Trophoblast cell (in vitro differentiated cells and primary cell): ENCODE results near the gene TSPAN9.

Source experiments
- DNase-seq, 2 donors: peaks; one replicate each; pipeline ENCODE4 v3.0.0-alpha.2; 2016
- H2AFZ ChIP-seq: 2 replicates; pipeline ENCODE4 v1.6.1; 2013; ENCODE audit warnings: low read length, moderate library complexity, mild to moderate bottlenecking; ENCODE audit not compliant: insufficient read depth, poor library complexity
- H2AK5ac ChIP-seq: 2 replicates; pipeline ENCODE4 v1.6.1; 2013; ENCODE audit warnings: mild to moderate bottlenecking, low read length
- H2BK120ac ChIP-seq: 2 replicates; pipeline ENCODE4 v1.6.1; 2013; ENCODE audit warnings: low read length, mild to moderate bottlenecking, moderate library complexity; ENCODE audit not compliant: insufficient read depth, poor library complexity
- H2BK12ac ChIP-seq: 2 replicates; pipeline ENCODE4 v1.6.1; 2013; ENCODE audit warnings: mild to moderate bottlenecking, low read length, moderate library complexity
- H2BK5ac ChIP-seq: 2 replicates; pipeline ENCODE4 v1.6.1; 2013; ENCODE audit warnings: low read length, low read depth, moderate library complexity, mild to moderate bottlenecking; ENCODE audit not compliant: poor library complexity
- H3K14ac ChIP-seq: 2 replicates; pipeline ENCODE4 v1.6.1; 2013; ENCODE audit warnings: mild to moderate bottlenecking, low read length
- H3K18ac ChIP-seq: 2 replicates; pipeline ENCODE4 v1.6.1; 2013; ENCODE audit warnings: mild to moderate bottlenecking, low read length
- H3K23ac ChIP-seq: 2 replicates; pipeline ENCODE4 v1.6.1; 2013; ENCODE audit warnings: low read length
- H3K27ac ChIP-seq: 2 replicates; pipeline ENCODE4 v1.5.1; 2013; ENCODE audit warnings: low read depth, mild to moderate bottlenecking, inconsistent platforms, low read length, moderate library complexity
- H3K27me3 ChIP-seq: 2 replicates; pipeline ENCODE4 v1.6.1; 2013; ENCODE audit warnings: inconsistent platforms, mild to moderate bottlenecking, low read length, moderate library complexity; ENCODE audit not compliant: insufficient read depth
- H3K36me3 ChIP-seq, 2 experiments: 1 replicate in 1 of 2; 2 replicates in 1 of 2; pipeline ENCODE4 v1.6.1; 2013; ENCODE audit warnings: low read length in 2 of 2, mild to moderate bottlenecking in 2 of 2, moderate library complexity in 1 of 2; ENCODE audit not compliant: insufficient read depth in 2 of 2, control insufficient read depth in 1 of 2
- H3K4ac ChIP-seq: 2 replicates; pipeline ENCODE4 v1.6.1; 2013; ENCODE audit warnings: low read depth, mild to moderate bottlenecking, low read length, moderate library complexity
- H3K4me1 ChIP-seq, 2 experiments: 1 replicate in 1 of 2; 2 replicates in 1 of 2; pipeline ENCODE4 v1.6.1; 2013; ENCODE audit warnings: low read length in 2 of 2, mild to moderate bottlenecking in 2 of 2, moderate library complexity in 1 of 2; ENCODE audit not compliant: insufficient read depth in 2 of 2, control insufficient read depth in 1 of 2
- H3K4me2 ChIP-seq: 2 replicates; pipeline ENCODE4 v1.6.1; 2013; ENCODE audit warnings: inconsistent platforms, mild to moderate bottlenecking, low read length, moderate library complexity
- H3K4me3 ChIP-seq: 2 replicates; pipeline ENCODE4 v1.5.1; 2013; ENCODE audit warnings: mild to moderate bottlenecking, low read depth, low read length, inconsistent platforms
- H3K79me1 ChIP-seq: one replicate; pipeline ENCODE4 v1.6.1; 2013; ENCODE audit warnings: low read length
- H3K79me2 ChIP-seq: 2 replicates; pipeline ENCODE4 v1.6.1; 2013; ENCODE audit warnings: low read length, mild to moderate bottlenecking; ENCODE audit not compliant: control insufficient read depth, insufficient read depth, poor library complexity
- H3K9ac ChIP-seq: 2 replicates; pipeline ENCODE4 v1.6.1; 2013; ENCODE audit warnings: mild to moderate bottlenecking, low read length
- H3K9me3 ChIP-seq: 2 replicates; pipeline ENCODE4 v1.6.1; 2013; ENCODE audit warnings: low read depth, mild to moderate bottlenecking, control low read depth, inconsistent platforms, low read length; ENCODE audit not compliant: insufficient read depth
- H4K12ac ChIP-seq: 2 replicates; pipeline ENCODE4 v1.6.1; 2013; ENCODE audit warnings: low read depth, mild to moderate bottlenecking, low read length, moderate library complexity
- H4K8ac ChIP-seq: 2 replicates; pipeline ENCODE4 v1.6.1; 2013; ENCODE audit warnings: low read depth, mild to moderate bottlenecking, low read length, moderate library complexity
- H4K91ac ChIP-seq: one replicate; pipeline ENCODE4 v1.6.1; 2013; ENCODE audit warnings: low read depth, mild to moderate bottlenecking, low read length, moderate library complexity
- WGBS: extraction: QIAGEN DNeasy Blood & Tissue Kit; methylation state at CpG from one replicate; pipeline ENCODE4 v1.1.7; 2013; ENCODE audit warnings: missing lambda C conversion rate; ENCODE audit not compliant: insufficient read length, insufficient coverage; ENCODE audit errors: extremely low coverage; 5-methylcytosine and 5-hydroxymethylcytosine counted together

TSPAN9 gene

GRCh38 chr12:3073438-3074250 lies 3.5 kb upstream of the TSPAN9 start:
- Histone ChIP-seq H2BK120ac (no peak overlapping the region), H3K18ac (no peak overlapping the region), H3K4me2 (no peak overlapping the region), H3K79me2 (peaks cover 9% of the 10 kb centered on the region), H3K79me1 (peaks cover 18% of the 10 kb centered on the region), H3K4me1 (peaks cover 19 to 26% of the 10 kb centered on the region in 2 experiments), H2AFZ (no peak overlapping the region), H3K9me3 (no peaks in the 10 kb centered on the region), H3K4ac (no peak overlapping the region), H2BK12ac (no peak overlapping the region), H2AK5ac (no peak overlapping the region), H3K23ac (no peak overlapping the region), H3K27ac (no peak overlapping the region), H2BK5ac (no peak overlapping the region), H3K9ac (no peak overlapping the region), H3K14ac (no peak overlapping the region), H4K12ac (no peak overlapping the region), H3K36me3 (no peaks in the 10 kb centered on the region), H4K91ac (no peak overlapping the region), H3K4me3 (no peak overlapping the region), H3K27me3 (no peaks in the 10 kb centered on the region), H4K8ac (no peak overlapping the region)
- peak; percentile 83 to 95 for DNase-seq
- no CpG with 5 or more reads among the region's 13 CpGs for WGBS

- Histone ChIP-seq H3K27ac (no peak overlapping the region), H3K36me3 (no peaks in the 10 kb centered on the region), H2BK120ac (no peak overlapping the region), H4K8ac (no peak overlapping the region), H3K9me3 (no peaks in the 10 kb centered on the region), H3K23ac (no peak overlapping the region), H3K18ac (no peak overlapping the region), H3K9ac (no peak overlapping the region), H4K12ac (no peak overlapping the region), H2AFZ (no peak overlapping the region), H3K79me1 (peaks cover 17% of the 10 kb centered on the region), H3K14ac (no peak overlapping the region), H3K4me3 (no peak overlapping the region), H3K27me3 (no peaks in the 10 kb centered on the region), H3K4ac (no peak overlapping the region), H2AK5ac (no peak overlapping the region), H3K79me2 (peaks cover 9% of the 10 kb centered on the region), H3K4me1 (peaks cover 14 to 19% of the 10 kb centered on the region in 2 experiments), H2BK5ac (no peak overlapping the region), H2BK12ac (no peak overlapping the region), H3K4me2 (no peak overlapping the region), H4K91ac (no peak overlapping the region)
- WGBS: no CpG with 5 or more reads among the region's 6 CpGs
- DNase-seq: peak; percentile 63 to 73
Observed at GRCh38 chr12:3075315-3075714, 1.9 kb upstream of the TSPAN9 start.

- H3K79me1 ChIP-seq: peaks cover 11% of the 10 kb centered on the region
- H3K36me3 ChIP-seq: no peaks in the 10 kb centered on the region
- peak overlapping the region; percentile 64 for H3K4ac ChIP-seq
- no peak overlapping the region for H4K12ac ChIP-seq
- peak overlapping the region; percentile 81 for H3K9ac ChIP-seq
- peak overlapping the region; percentile 88 for H3K18ac ChIP-seq
- peak in 1 of 2 donors; percentile 28 for DNase-seq
- H3K4me3 ChIP-seq: peak overlapping the region; percentile 82
- peak overlapping the region; percentile 89 for H3K14ac ChIP-seq
- peak overlapping the region; percentile 13 for H2BK12ac ChIP-seq
- H2AK5ac ChIP-seq: no peak overlapping the region
- H2BK120ac ChIP-seq: peak overlapping the region; percentile 70
- H3K27ac ChIP-seq: no peak overlapping the region
- peak overlapping the region; percentile 50 for H4K91ac ChIP-seq
- no peaks in the 10 kb centered on the region for H3K27me3 ChIP-seq
- no CpG with 5 or more reads among the region's 32 CpGs for WGBS
- H4K8ac ChIP-seq: peak overlapping the region; percentile 68
- H3K23ac ChIP-seq: no peak overlapping the region
- H3K9me3 ChIP-seq: peaks cover 2% of the 10 kb centered on the region
- peaks cover 2 to 6% of the 10 kb centered on the region in 2 experiments for H3K4me1 ChIP-seq
- H2AFZ ChIP-seq: peak overlapping the region; percentile 91
- peak overlapping the region; percentile 58 for H2BK5ac ChIP-seq
- peaks cover 5% of the 10 kb centered on the region for H3K79me2 ChIP-seq
- peak overlapping the region; percentile 98 for H3K4me2 ChIP-seq
Observed at GRCh38 chr12:3077572-3078081, 448 bp downstream of the TSPAN9 start.

GRCh38 chr12:3078086-3078820 lies 1.1 kb downstream of the TSPAN9 start:
- no peaks in the 10 kb centered on the region for H3K27me3 ChIP-seq
- no peak overlapping the region for H2AK5ac ChIP-seq
- peak overlapping the region; percentile 91 for H2AFZ ChIP-seq
- H3K4ac ChIP-seq: no peak overlapping the region
- no peak overlapping the region for H3K27ac ChIP-seq
- H2BK120ac ChIP-seq: no peak overlapping the region
- H3K79me1 ChIP-seq: peaks cover 11% of the 10 kb centered on the region
- no peak overlapping the region for H2BK12ac ChIP-seq
- no peak overlapping the region for H3K23ac ChIP-seq
- no peak overlapping the region for H4K12ac ChIP-seq
- no peak overlapping the region for H3K9ac ChIP-seq
- H4K91ac ChIP-seq: no peak overlapping the region
- H3K14ac ChIP-seq: no peak overlapping the region
- H3K4me3 ChIP-seq: no peak overlapping the region
- H3K4me1 ChIP-seq: peaks cover 2 to 6% of the 10 kb centered on the region in 2 experiments
- no peak overlapping the region for H3K18ac ChIP-seq
- no CpG with 5 or more reads among the region's 10 CpGs for WGBS
- H3K36me3 ChIP-seq: no peaks in the 10 kb centered on the region
- no peak overlapping the region for H2BK5ac ChIP-seq
- H4K8ac ChIP-seq: no peak overlapping the region
- DNase-seq: peak in 1 of 2 donors; percentile 53
- peak overlapping the region; percentile 98 for H3K4me2 ChIP-seq
- H3K9me3 ChIP-seq: peaks cover 2% of the 10 kb centered on the region
- H3K79me2 ChIP-seq: peaks cover 5% of the 10 kb centered on the region
